Heart right ventricle (tissue), 16 donors: ENCODE results near the gene NEK10. TPM values are rescaled to one million over a fixed set of nuclear protein-coding genes. Genes with fewer than 3 reads are reported as not detected.

Source experiments
- ATAC-seq, 8 donors: fragments of 200-7000 bp; cut with Tn5 transposase; one replicate each; pipeline ENCODE4 v1.9.1; 2020; ENCODE audit warnings: mild to moderate bottlenecking in 8 of 8, moderate library complexity in 8 of 8, moderate number of reproducible peaks in 1 of 8
- DNase-seq, 2 donors: peaks; one replicate each; pipeline ENCODE4 v3.0.0-alpha.2; 2020
- H3K27ac ChIP-seq, 10 donors: fragments of 200-600 bp; sonication (generic) in 2 of 10; one replicate each; pipeline versions ENCODE4 v1.5.0 to v1.8.0; 2020 to 2022; ENCODE audit warnings: mild to moderate bottlenecking in 3 of 10
- H3K27me3 ChIP-seq, 7 donors: fragments of 200-600 bp; one replicate each; pipeline ENCODE4 v1.8.0; 2021 to 2022; ENCODE audit warnings: mild to moderate bottlenecking in 2 of 7
- H3K36me3 ChIP-seq, 9 donors: fragments of 200-600 bp; sonication (generic) in 1 of 9; one replicate each; pipeline versions ENCODE4 v1.5.0 to v1.8.0; 2020 to 2022; ENCODE audit warnings: mild to moderate bottlenecking in 2 of 9
- H3K4me1 ChIP-seq, 9 donors: fragments of 200-600 bp; sonication (generic) in 1 of 9; one replicate each; pipeline versions ENCODE4 v1.5.0 to v1.8.0; 2020 to 2022; ENCODE audit warnings: mild to moderate bottlenecking in 4 of 9
- H3K4me3 ChIP-seq, 10 donors: fragments of 200-600 bp; sonication (generic) in 2 of 10; one replicate each; pipeline versions ENCODE4 v1.5.0 to v1.8.0; 2020 to 2022; ENCODE audit warnings: mild to moderate bottlenecking in 7 of 10, moderate library complexity in 2 of 10
- H3K9me3 ChIP-seq, 11 donors: fragments of 200-600 bp in 10 of 11; sonication (generic) in 2 of 11; one replicate each; pipeline versions ENCODE4 v1.5.0 to v1.8.0; 2013 to 2022; ENCODE audit warnings: mild to moderate bottlenecking in 2 of 11, control low read depth in 1 of 11, moderate library complexity in 1 of 11
- WGBS, 2 donors: extraction: QIAGEN DNeasy Blood & Tissue Kit; methylation state at CpG; one replicate each; pipeline ENCODE4 v1.1.7; 2013; ENCODE audit warnings: inconsistent platforms in 1 of 2; 5-methylcytosine and 5-hydroxymethylcytosine counted together
- intact Hi-C, 10 donors: fragments of 100-400 bp; cut with DNase I; formaldehyde crosslinking; loops; one replicate each; pipeline versions ENCODE4 v1.11.1 to v1.14.2; 2022
- polyA plus RNA-seq, 2 donors: library from polyadenylated mRNA; stranded (reverse); fragments of 200-250 nt; gene quantifications; one replicate each; pipeline ENCODE4 v1.2.3, GENCODE V29; 2013
- total RNA-seq, 10 donors: library from RNA; stranded (reverse); fragmentation: NEBNext Ultra II Directional in 3 of 10; extraction: Animal tissue kit (Norgen Biotek cat#: 25700) in 3 of 10; gene quantifications; one replicate each; pipeline versions ENCODE4 v1.2.1 to v1.2.4, GENCODE V29; 2021 to 2023
- TF ChIP-seq, protein P1 (sequence below), 9 donors: fragments of 200-600 bp; sonication (generic) in 2 of 9; IDR thresholded peaks; one replicate each; pipeline versions ENCODE4 v1.5.0 to v1.8.0; 2021 to 2022; ENCODE audit warnings: antibody characterized with exemption in 9 of 9, mild to moderate bottlenecking in 5 of 9, moderate library complexity in 1 of 9
- donor health status: Arrhythmogenic right ventricular cardiomyopathy.
- donor health status: ischemic (EF 13 %, LVEDD 7.1; RV severe dilation, severe dysfunction).
- donor health status: healthy with polysubstance abuse.
- donor health status: DM: no; HTN: yes; CAD: no.
- donor health status: DM: no; HTN: no; CAD: no.
- donor health status: ischemic (EF 25% LVEDD 6.9; RV normal size, moderate dysfunction).
- donor health status: ischemic (EF 25% LVEDD 5.7; RV mildly dilated, moderate dysfunction).
- donor health status: healthy.
- donor health status: DM: yes; HTN: yes; CAD: no.
- donor health status: Ischemic cardiomyopathy.
- donor health status: ischemic (EF 35%, LVEDD 5.7; RV mildly dilated, moderate dysfunction).
- donor health status: nonischemic (EF 11% LVEDD 7.7; RV severe dilation, severe dysfunction).
- donor health status: DM: yes; HTN: yes; CAD: no.
- donor health status: PGD.
- donor health status: ischemic (EF 29% LVEDD 5.4; RV normal size, mild dysfunction).
- donor health status: nonischemic (EF 23%, LVEDD 6.1; RV moderate dilation, normal function).

The NEK10 gene
- total and polyA plus RNA-seq, 12 donors = 0.36 to 17.5 (median 7.8) TPM

DNA sequence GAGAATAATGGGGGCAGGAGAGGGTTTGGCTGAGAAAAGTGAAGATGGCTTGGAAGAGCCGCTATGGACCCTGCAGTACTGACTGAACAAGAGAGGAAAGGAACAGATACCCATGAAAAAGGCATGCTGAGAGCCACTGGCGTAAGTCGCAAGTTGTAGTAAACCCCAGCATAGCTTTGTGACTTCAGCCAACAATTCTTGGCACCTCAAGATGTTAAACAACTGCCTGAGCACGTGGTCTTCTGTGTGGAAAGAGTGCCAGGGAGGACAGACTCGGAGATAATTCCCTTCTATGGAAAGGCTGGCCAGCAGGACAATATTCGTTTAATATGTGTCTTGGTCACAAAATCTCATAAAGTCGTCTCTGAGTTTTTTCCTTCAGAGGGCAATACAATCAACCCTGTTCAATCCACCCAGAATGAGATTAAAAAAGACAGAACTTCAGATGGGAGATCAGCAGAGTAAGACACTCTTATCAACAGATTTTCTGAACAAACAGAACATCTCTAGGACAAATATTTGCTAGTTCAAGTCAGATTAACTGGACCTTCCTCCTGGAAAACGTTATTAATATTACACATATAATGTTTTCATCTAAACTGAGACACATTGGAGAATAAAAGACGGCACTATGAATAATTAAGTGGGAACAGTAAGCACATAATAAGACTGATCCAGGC lies 49.2 kb downstream of the NEK10 start:
- Histone ChIP-seq H3K4me1 (peaks cover 0 to 16% (median 0%) of the 10 kb centered on the region in 9 donors), H3K9me3 (no peaks in the 10 kb centered on the region), H3K4me3 (no peak overlapping the region), H3K27ac (peak overlapping the region in 5 of 10 donors; percentile 7 to 59 (median 24)), H3K27me3 (no peaks in the 10 kb centered on the region), H3K36me3 (no peaks in the 10 kb centered on the region)
- TF ChIP-seq, protein P1, sequence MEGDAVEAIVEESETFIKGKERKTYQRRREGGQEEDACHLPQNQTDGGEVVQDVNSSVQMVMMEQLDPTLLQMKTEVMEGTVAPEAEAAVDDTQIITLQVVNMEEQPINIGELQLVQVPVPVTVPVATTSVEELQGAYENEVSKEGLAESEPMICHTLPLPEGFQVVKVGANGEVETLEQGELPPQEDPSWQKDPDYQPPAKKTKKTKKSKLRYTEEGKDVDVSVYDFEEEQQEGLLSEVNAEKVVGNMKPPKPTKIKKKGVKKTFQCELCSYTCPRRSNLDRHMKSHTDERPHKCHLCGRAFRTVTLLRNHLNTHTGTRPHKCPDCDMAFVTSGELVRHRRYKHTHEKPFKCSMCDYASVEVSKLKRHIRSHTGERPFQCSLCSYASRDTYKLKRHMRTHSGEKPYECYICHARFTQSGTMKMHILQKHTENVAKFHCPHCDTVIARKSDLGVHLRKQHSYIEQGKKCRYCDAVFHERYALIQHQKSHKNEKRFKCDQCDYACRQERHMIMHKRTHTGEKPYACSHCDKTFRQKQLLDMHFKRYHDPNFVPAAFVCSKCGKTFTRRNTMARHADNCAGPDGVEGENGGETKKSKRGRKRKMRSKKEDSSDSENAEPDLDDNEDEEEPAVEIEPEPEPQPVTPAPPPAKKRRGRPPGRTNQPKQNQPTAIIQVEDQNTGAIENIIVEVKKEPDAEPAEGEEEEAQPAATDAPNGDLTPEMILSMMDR (IDR thresholded peaks at IDR 0.05) = no peak
- peak in 1 of 2 donors; percentile 28 for DNase-seq
- ATAC-seq = peak in 7 of 8 donors; percentile 71 to 87 (median 76)
- intact Hi-C loops = loop anchor here in 6 of 10 donors (5.0 to 10.0 kb wide), 6 partner anchors 45 to 1005 kb away; partner anchors contain the start of gene NEK10 (in 1 of the 6)
- 51 to 54% methylated on average over 9 of the region's 9 CpGs for WGBS, 2 donors

DNA sequence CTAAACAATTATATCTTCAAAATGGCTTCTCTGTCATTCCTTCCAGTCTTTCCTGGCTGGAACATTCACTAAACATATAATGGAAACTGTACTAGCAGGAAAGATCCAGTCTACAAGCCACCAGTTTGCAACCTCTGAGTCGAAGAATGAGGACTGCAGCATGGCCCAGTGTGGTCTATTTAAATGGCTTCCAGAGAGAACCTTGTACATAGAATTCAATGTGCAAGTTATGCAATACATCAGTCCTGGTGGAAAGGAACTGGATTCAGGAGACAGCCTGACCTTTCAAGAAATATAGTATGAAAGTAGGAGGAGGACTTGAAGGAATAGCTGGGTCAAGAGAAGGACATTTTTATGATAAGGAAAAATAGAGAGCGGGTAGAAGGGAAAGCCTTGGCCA lies 49.9 kb downstream of the NEK10 start:
- TF ChIP-seq, protein P1 (IDR thresholded peaks at IDR 0.05) = no peak
- Histone ChIP-seq H3K4me1 (peaks cover 0 to 16% (median 0%) of the 10 kb centered on the region in 9 donors), H3K27ac (peak overlapping the region in 3 of 10 donors; percentile 1 to 48 (median 24)), H3K27me3 (no peaks in the 10 kb centered on the region), H3K4me3 (no peak overlapping the region), H3K36me3 (no peaks in the 10 kb centered on the region), H3K9me3 (no peaks in the 10 kb centered on the region)
- WGBS, 2 donors = 91% methylated on average over 2 of the region's 2 CpGs
- ATAC-seq (no peak), DNase-seq (no peak)
- intact Hi-C loops = loop anchor here in 6 of 10 donors (5.0 to 10.0 kb wide), 6 partner anchors 45 to 1005 kb away; partner anchors contain the start of gene NEK10 (in 1 of the 6)

DNA sequence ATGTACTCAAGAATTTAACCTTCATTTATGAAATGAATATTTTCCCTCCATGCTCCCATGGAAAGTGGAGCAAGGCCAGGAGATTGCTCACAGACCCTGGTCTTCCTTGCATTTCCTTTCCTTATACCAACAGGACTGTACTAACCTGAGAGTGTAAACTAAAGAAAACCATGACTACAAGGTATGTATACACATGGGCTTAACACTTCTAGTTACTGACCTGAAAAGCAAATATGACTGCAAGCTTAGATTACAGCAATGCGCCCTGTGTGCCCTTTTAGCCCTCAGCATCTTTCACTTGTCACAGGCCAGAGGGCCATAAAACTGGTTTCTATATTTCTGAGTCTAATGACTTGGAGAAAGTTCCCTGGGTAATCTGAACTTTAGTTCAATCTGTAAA lies 52.1 kb downstream of the NEK10 start:
- Histone ChIP-seq H3K4me1 (peaks cover 0 to 16% (median 0%) of the 10 kb centered on the region in 9 donors), H3K9me3 (no peaks in the 10 kb centered on the region), H3K36me3 (no peaks in the 10 kb centered on the region), H3K27me3 (no peaks in the 10 kb centered on the region), H3K27ac (no peak overlapping the region), H3K4me3 (no peak overlapping the region)
- 91 to 93% methylated on average over 1 of the region's 1 CpG for WGBS, 2 donors
- DNase-seq (no peak), ATAC-seq (no peak)
- intact Hi-C loops = loop anchor here in 6 of 10 donors (5.0 to 10.0 kb wide), 6 partner anchors 48 to 1008 kb away; partner anchors contain the start of gene NEK10 (in 1 of the 6)
- TF ChIP-seq, protein P1 (IDR thresholded peaks at IDR 0.05) = no peak

DNA sequence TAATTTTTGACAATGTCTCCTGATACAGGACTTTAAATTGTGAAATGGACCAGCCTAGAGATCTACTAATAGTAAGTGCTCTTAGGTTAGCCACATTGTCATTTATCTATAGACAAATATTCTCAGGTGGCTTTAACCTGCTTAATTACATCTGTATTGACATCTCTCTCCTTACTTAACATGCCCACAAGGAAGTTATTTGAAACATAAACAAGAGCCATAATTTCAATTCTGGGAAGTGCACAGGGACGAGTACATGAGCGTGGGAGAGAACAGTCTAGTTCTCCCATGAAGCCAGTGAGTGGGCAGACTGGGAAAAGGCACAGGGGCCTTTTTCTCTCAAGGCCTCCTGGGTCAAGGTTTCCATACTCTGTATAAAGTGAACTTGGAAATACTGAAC lies 54.2 kb downstream of the NEK10 start:
- Histone ChIP-seq H3K9me3 (no peaks in the 10 kb centered on the region), H3K27me3 (no peaks in the 10 kb centered on the region), H3K36me3 (no peaks in the 10 kb centered on the region), H3K4me3 (no peak overlapping the region), H3K27ac (no peak overlapping the region), H3K4me1 (peaks cover 0 to 9% (median 0%) of the 10 kb centered on the region in 9 donors)
- TF ChIP-seq, protein P1 (IDR thresholded peaks at IDR 0.05) = no peak
- ATAC-seq (no peak), DNase-seq (no peak)
- WGBS, 2 donors = 68 to 79% methylated on average over 2 of the region's 2 CpGs
- intact Hi-C loops = loop anchor here in 6 of 10 donors (5.0 to 10.0 kb wide), 6 partner anchors 50 to 1010 kb away; partner anchors contain the start of gene NEK10 (in 1 of the 6)
